Pancreas (tissue), 10 donors: Measurements from ENCODE around the gene TNFAIP3. TPM values are rescaled to one million over a fixed set of nuclear protein-coding genes. Genes with fewer than 3 reads are reported as not detected.

ENCODE experiments used
- ATAC-seq, 4 donors: fragments of 200-7000 bp; cut with Tn5 transposase; one replicate each; pipeline versions ENCODE4 v1.8.0 to v1.9.1; 2020; ENCODE audit warnings: mild to moderate bottlenecking in 4 of 4, moderate library complexity in 4 of 4
- DNase-seq, 6 donors: peaks; one replicate each; pipeline ENCODE4 v3.0.0-alpha.2; 2020
- FAIRE-seq: peaks from 2 replicates; lab custom pipeline; 2012; peaks lifted over from hg19 to GRCh38; lab: Jason Lieb, UNC
- H3K27ac ChIP-seq, 4 donors: fragments of 200-600 bp; sonication (generic); 1 replicate in 3 of 4; 2 replicates in 1 of 4; pipeline versions ENCODE4 v1.5.0 to v1.8.0; 2020
- H3K27me3 ChIP-seq, 4 donors: fragments of 200-600 bp; one replicate each; pipeline ENCODE4 v1.8.0; 2021
- H3K36me3 ChIP-seq, 3 donors: fragments of 200-600 bp; sonication (generic) in 1 of 3; one replicate each; pipeline versions ENCODE4 v1.5.0 to v1.8.0; 2020 to 2021
- H3K4me1 ChIP-seq, 3 donors: fragments of 200-600 bp; one replicate each; pipeline ENCODE4 v1.8.0; 2021
- H3K4me3 ChIP-seq, 4 donors: fragments of 200-600 bp; sonication (generic) in 2 of 4; one replicate each; pipeline versions ENCODE4 v1.5.0 to v1.8.0; 2020 to 2021
- H3K9me3 ChIP-seq, 4 donors: fragments of 200-600 bp; one replicate each; pipeline ENCODE4 v1.8.0; 2021
- WGBS, 2 donors: extraction: QIAGEN DNeasy Blood & Tissue Kit; methylation state at CpG; one replicate each; pipeline ENCODE4 v1.1.7; 2013; 5-methylcytosine and 5-hydroxymethylcytosine counted together
- intact Hi-C, 3 donors: fragments of 100-400 bp; cut with DNase I; formaldehyde crosslinking; loops; one replicate each; pipeline versions ENCODE4 v1.11.1 to v1.14.2; 2022
- polyA plus RNA-seq, 2 donors: library from polyadenylated mRNA; stranded (reverse); fragments of 200-250 nt; gene quantifications; one replicate each; pipeline ENCODE4 v1.2.3, GENCODE V29; 2013
- total RNA-seq, 6 donors: library from RNA; stranded (reverse); fragmentation: NEBNext Ultra II Directional in 4 of 6; extraction: Animal tissue kit (Norgen Biotek cat#: 25700) in 4 of 6; gene quantifications; one replicate each; pipeline versions ENCODE4 v1.2.1 to v1.2.4, GENCODE V29; 2021 to 2023
- TF ChIP-seq, protein P1 (sequence below), 4 donors: fragments of 200-600 bp; sonication (generic) in 3 of 4; IDR thresholded peaks; one replicate each; pipeline versions ENCODE4 v1.5.0 to v1.8.0; 2021; ENCODE audit warnings: antibody characterized with exemption in 4 of 4
- donor health status: healthy with polysubstance abuse.
- donor health status: DM: no; HTN: no; CAD: no; lungs with moderate emphysema.
- donor health status: DM: no; HTN: no; CAD: no.
- donor health status: control.
- donor health status: control.
- donor health status: Bipolar disorder and iron deficiency.
- donor health status: DM: yes; HTN: yes; CAD: no.
- donor health status: DM: no; HTN: no; CAD: no.
- donor health status: DM: no; HTN: no; CAD: no.
- donor health status: DM: yes; HTN: yes; CAD: no.

TNFAIP3 gene
- total and polyA plus RNA-seq, 8 donors: 9.3 to 59.2 (median 14.2) TPM

DNA sequence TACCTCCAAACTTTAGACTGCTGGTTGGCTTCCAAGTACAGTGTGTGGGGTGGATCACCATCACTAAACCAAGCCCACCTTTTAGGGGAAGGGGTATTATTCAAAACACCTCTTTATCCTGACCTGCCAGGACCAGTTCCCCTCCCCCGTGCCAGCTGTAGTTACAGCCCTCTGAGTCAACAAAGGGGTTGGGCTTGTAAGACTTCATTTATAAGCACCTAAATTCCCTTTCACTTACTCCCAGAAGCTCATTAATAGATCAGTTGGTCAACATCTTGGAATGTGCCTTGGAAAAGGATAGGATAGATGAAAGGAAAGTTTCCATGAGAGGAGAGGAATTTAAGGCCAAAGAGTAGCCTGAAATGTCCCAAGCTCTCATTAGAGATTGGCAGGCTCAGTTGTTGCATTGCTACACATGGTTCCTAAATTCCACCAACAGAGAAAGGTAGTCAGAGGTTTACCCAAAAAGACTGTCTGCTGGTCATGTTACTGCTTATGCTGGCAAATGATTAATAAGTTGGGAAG lies 59.2 kb downstream of the TNFAIP3 start:
- no peak overlapping the region for H3K4me3 ChIP-seq
- no peaks in the 10 kb centered on the region for H3K36me3 ChIP-seq
- FAIRE-seq (no peak), DNase-seq (no peak), ATAC-seq (peak in 3 of 4 donors; percentile 28 to 70 (median 48))
- intact Hi-C loops: loop anchor here in 1 of 3 donors (10.0 kb wide), 1 partner anchor 51 kb away; no protein-coding TSS in a partner anchor
- TF ChIP-seq, protein P1, sequence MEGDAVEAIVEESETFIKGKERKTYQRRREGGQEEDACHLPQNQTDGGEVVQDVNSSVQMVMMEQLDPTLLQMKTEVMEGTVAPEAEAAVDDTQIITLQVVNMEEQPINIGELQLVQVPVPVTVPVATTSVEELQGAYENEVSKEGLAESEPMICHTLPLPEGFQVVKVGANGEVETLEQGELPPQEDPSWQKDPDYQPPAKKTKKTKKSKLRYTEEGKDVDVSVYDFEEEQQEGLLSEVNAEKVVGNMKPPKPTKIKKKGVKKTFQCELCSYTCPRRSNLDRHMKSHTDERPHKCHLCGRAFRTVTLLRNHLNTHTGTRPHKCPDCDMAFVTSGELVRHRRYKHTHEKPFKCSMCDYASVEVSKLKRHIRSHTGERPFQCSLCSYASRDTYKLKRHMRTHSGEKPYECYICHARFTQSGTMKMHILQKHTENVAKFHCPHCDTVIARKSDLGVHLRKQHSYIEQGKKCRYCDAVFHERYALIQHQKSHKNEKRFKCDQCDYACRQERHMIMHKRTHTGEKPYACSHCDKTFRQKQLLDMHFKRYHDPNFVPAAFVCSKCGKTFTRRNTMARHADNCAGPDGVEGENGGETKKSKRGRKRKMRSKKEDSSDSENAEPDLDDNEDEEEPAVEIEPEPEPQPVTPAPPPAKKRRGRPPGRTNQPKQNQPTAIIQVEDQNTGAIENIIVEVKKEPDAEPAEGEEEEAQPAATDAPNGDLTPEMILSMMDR (IDR thresholded peaks at IDR 0.05): no peak
- H3K9me3 ChIP-seq: no peaks in the 10 kb centered on the region
- H3K27ac ChIP-seq: no peak overlapping the region
- H3K4me1 ChIP-seq: peaks cover 0 to 6% (median 0%) of the 10 kb centered on the region in 3 donors
- WGBS, 2 donors: 30 to 46% methylated on average over 1 of the region's 1 CpG
- no peaks in the 10 kb centered on the region for H3K27me3 ChIP-seq

DNA sequence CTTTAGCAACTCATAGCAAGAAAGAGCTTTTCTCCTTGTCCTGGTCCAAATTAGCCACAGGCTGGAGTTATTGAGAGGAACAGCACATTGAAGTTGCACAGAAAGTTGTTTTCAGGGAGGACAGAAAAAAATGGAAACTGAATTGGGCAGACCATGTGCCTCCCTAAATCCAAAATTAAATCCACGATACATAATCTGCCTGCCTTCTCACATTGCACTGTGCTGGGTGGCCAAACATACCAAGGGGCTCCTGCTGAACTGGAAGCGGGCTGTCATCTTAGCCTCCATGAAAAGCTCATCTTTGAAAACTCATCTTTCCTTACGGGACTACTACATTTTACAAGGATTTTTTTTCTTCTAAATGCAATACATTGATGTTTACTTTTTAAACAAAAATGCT lies 59.9 kb downstream of the TNFAIP3 start:
- TF ChIP-seq, protein P1 (IDR thresholded peaks at IDR 0.05): no peak
- Histone ChIP-seq H3K27me3 (no peaks in the 10 kb centered on the region), H3K4me3 (no peak overlapping the region), H3K9me3 (no peaks in the 10 kb centered on the region), H3K27ac (no peak overlapping the region), H3K36me3 (no peaks in the 10 kb centered on the region), H3K4me1 (peaks cover 0 to 6% (median 0%) of the 10 kb centered on the region in 3 donors)
- FAIRE-seq: no peak
- no peak for DNase-seq
- intact Hi-C loops: loop anchor here in 1 of 3 donors (10.0 kb wide), 1 partner anchor 52 kb away; no protein-coding TSS in a partner anchor
- no peak for ATAC-seq
- WGBS, 2 donors: 85 to 87% methylated on average over 3 of the region's 3 CpGs

DNA sequence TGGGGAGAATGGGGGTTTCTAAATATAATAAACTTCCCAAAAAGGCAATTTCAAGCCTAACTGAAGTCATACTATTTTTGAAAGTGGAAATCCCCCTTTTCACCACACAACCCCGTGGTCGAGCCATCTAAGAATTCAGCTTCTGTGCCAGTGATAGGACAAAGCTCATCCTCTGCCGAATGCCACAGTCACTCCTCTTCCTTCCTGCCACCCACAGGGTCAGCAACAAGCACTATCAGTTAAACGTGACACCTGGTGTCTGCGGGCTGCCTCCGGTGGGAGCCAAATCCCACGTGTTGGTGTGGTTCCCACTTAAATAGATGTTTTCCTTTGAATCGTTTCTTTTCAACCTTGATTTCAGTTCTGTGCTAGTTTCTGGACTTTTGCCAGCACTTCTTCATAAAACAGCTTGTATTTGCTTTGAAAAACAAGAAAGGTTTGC lies 60.7 kb downstream of the TNFAIP3 start:
- Histone ChIP-seq H3K27me3 (no peaks in the 10 kb centered on the region), H3K4me3 (no peak overlapping the region), H3K9me3 (no peaks in the 10 kb centered on the region), H3K27ac (no peak overlapping the region), H3K4me1 (peaks cover 0 to 6% (median under 1%) of the 10 kb centered on the region in 3 donors), H3K36me3 (no peaks in the 10 kb centered on the region)
- ATAC-seq (peak in 2 of 4 donors; percentile 60 to 67), FAIRE-seq (no peak), DNase-seq (no peak)
- WGBS, 2 donors: 30 to 35% methylated on average over 8 of the region's 8 CpGs
- intact Hi-C loops: loop anchor here in 1 of 3 donors (10.0 kb wide), 1 partner anchor 53 kb away; no protein-coding TSS in a partner anchor
- TF ChIP-seq, protein P1 (IDR thresholded peaks at IDR 0.05): no peak

DNA sequence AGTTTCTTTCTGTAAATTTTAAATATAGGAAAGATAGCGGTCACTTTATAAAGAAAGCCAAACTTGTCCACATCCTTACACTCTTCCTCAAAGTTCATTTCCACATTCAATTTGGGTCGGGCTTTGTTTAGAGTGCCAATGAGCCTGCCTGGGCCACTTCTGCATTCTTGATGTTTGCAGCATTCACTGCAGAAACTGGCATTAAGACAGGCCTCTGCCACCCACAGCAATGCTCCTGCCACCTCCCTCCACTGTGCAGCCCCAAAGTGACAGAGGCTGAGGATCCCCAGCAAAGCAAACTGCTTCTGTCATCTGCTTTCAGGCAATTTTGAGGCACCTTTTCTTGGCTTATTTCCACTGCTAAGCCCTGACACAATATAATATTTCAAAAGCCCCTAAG lies 61.2 kb downstream of the TNFAIP3 start:
- Histone ChIP-seq H3K4me3 (no peak overlapping the region), H3K4me1 (peaks cover 0 to 6% (median 5%) of the 10 kb centered on the region in 3 donors), H3K27ac (no peak overlapping the region), H3K9me3 (no peaks in the 10 kb centered on the region), H3K36me3 (no peaks in the 10 kb centered on the region), H3K27me3 (no peaks in the 10 kb centered on the region)
- TF ChIP-seq, protein P1 (IDR thresholded peaks at IDR 0.05): no peak
- WGBS, 2 donors: 62 to 64% methylated on average over 2 of the region's 2 CpGs
- DNase-seq (no peak), ATAC-seq (peak in 2 of 4 donors; percentile 49 to 60), FAIRE-seq (no peak)
- intact Hi-C loops: loop anchor here in 1 of 3 donors (10.0 kb wide), 1 partner anchor 53 kb away; no protein-coding TSS in a partner anchor
